ENCODE results near the gene IGLON5.

Gene IGLON5

DNA sequence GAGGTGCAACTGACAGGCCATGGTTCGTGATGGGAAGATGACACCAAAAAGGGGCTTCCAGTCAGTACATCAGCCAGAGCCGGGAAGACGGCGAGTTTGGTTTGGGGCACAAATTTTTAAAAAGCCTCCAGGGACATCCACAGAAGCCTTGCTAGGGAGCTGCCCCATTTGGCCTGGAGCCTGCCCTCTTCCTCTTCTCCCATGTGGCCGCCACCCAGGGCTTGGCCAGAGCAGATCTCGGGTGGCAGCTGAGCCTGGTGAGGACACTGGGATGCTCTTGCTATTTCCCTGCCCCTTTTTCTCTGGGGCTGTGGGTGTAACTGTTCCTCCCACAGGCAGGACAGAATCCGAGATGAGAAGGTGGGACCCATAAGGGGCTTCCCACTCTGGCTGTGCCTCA is 46.5 kb downstream of the IGLON5 start:
- intact Hi-C loops (cut with DNase I), result no loop called here
- DNase-seq, result peak in 2 of 10 donors; percentile 42 to 52

DNA sequence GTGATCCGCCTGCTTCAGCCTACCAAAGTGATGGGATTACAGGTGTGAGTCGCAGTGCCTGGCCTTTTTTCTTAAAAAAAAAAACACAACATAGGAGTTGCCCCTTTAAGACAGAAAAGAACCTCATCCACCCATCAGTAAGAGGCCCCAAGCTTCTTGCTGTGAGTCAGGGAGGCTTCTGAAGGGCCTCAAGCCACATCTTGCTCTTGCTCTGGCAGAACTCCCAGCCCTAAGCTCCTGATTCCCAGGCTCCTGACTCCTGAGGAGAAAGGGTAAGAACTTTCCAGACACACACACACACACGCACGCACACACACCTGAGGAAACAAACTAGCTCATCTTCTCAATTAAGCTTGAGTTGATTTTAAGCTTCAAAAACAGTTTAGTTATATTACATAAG is 47.9 kb downstream of the IGLON5 start:
- intact Hi-C loops (cut with DNase I), result no loop called here
- DNase-seq, result peak in 1 of 10 donors; percentile 9

GRCh38 chr19:51361239-51361638 is 49.8 kb downstream of the IGLON5 start:
- peak in 2 of 10 donors; percentile 31 to 62 for DNase-seq
- intact Hi-C loops (cut with DNase I), result no loop called here

DNA sequence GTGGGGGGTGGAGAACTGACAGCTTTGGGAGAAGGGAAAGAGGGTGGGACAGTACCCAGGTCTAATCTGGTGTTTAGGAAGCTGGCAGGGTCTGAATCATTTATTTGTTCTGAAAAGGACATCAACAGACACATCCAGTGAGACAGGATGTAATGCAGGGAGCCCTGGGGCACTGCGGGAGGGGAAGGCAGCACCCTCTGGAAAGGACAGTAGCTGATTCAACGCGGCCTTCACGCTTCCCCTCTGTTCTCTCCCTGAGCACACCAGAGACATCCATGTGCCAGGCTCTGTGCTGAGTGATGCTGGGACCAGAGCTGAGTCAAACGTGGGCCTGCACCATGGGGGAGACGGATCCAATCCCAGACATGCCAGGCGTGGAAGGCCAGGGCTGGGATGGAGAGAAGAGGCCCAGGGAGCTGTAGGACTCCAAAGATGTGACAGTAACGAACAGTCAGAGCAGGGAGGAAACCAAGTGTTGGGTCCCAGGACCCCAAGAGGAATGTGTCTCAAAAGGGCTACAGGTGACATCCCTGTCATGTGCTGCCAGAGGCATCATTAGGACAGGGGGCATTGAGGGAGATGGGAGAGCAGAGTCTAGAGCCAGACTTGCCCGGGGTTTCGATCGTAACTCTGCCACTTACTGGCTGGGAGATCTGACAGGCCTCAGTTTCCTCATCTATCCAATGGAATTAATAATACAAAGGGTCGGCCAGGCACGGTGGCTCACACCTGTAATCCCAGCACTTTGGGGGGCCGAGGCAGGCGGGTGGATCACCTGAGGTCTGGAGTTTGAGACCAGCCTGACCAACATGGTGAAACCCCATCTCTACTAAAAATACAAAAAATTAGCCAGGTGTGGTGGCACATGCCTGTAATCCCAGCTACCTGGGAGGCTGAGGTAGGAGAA is 53.0 kb downstream of the IGLON5 start:
- intact Hi-C loops (cut with DNase I), result no loop called here
- peak in 5 of 10 donors; percentile 26 to 89 (median 53) for DNase-seq

GRCh38 chr19:51365211-51365964 is 53.9 kb downstream of the IGLON5 start:
- DNase-seq, result peak in 3 of 10 donors; percentile 20 to 74 (median 67)
- intact Hi-C loops (cut with DNase I), result no loop called here

- intact Hi-C loops (cut with DNase I), result loop anchor here (1.0 to 2.0 kb wide), 2 partner anchors 27 to 28 kb away; no protein-coding TSS in a partner anchor
- DNase-seq, result no peak
Observed at GRCh38 chr19:51365965-51366388, 54.5 kb downstream of the IGLON5 start, which contains the start of gene ETFB. Gene ETFB, minus strand, starts transcription at chr19:51366388. Its CDS starts 62 bp downstream, at chr19:51366326.

DNA sequence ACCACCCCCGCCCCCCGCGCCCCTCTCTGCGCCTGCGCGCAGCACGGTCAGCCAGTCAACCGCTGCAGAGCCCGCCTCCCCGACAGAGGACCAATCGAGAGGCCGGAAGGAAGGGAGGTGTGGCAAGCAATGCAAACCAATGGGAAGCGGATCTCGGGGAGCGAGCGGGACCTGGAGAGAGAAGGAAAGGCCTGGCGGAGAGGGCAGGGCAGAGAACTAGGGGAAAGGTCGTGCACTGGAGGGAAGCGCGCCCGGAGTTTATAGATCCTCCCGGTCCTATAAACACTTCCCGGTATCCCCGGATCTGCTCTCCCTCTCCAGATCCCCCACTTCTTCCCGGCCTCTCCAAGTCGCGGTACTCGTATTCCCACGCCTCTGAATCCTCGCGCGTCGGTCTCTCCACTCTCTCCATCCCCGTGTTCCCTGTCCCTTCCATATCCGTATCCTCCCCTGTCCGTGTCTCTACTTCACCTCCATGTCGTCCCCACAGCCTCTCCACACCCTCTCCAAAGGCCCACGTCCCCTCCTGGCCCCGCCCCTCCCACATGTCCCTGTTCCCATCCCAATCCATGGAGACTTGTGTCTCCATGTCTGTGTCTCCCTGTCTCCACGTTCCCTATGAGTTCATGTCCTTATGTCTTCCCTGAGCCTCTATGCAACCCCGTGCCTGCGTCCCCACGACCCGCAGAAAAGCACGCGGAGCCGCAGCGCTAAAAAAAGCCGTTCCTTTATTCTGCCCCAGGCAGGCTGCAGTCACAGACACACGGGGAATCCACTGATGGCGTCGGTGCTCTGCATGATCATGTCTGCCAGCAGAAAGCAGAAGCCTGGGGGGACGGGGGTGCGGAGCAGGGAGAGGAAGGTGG is 55.2 kb downstream of the IGLON5 start:
- intact Hi-C loops (cut with DNase I), result loop anchor here (1.0 to 2.0 kb wide), 2 partner anchors 28 kb away; no protein-coding TSS in a partner anchor
- DNase-seq, result peak; percentile 96 to 100 (median 98)

GRCh38 chr19:51367255-51367564 is 55.8 kb downstream of the IGLON5 start:
- intact Hi-C loops (cut with DNase I), result loop anchor here (2.0 kb wide), 1 partner anchor 28 kb away; no protein-coding TSS in a partner anchor
- DNase-seq, result no peak

DNA sequence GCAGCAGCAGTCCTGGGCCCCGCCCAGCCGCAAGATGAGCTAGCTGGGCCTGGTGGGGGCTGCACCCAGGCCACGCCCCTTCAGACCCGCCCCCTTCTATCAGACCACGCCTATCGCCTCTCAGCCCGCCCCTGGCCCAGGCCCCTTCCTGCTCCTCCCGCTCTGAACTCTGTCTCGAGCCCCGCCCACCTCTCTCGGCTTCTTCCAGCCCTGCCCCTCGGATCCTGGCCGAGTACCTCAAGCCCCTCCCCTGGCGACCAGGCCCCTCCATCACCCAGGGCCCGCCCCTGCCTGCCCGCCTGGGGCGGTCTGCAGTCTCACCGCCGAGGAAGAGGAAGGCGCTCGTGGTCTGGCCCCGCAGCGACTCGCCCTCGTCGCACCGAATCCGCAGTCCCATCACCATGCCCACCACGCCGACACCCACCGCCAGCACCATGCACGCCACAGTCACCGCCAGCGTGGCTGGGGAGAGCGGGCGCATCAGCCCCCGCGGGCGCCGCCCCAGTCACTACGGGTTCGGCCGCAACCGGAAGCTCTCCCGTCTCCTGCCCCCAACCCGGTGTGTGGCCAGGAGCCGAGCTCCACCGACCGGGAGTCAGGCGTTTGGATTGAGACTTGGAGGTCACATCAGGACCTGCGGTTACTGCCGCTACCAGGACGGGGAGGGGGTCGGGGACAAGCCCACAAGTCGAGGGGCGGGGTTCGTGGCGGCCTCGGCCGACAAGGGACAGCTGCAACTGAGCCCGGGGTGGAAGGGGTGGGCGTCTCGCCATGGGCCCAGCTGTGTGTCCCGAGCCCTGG is 56.3 kb downstream of the IGLON5 start:
- intact Hi-C loops (cut with DNase I), result loop anchor here (2.0 kb wide), 1 partner anchor 29 kb away; no protein-coding TSS in a partner anchor

DNA sequence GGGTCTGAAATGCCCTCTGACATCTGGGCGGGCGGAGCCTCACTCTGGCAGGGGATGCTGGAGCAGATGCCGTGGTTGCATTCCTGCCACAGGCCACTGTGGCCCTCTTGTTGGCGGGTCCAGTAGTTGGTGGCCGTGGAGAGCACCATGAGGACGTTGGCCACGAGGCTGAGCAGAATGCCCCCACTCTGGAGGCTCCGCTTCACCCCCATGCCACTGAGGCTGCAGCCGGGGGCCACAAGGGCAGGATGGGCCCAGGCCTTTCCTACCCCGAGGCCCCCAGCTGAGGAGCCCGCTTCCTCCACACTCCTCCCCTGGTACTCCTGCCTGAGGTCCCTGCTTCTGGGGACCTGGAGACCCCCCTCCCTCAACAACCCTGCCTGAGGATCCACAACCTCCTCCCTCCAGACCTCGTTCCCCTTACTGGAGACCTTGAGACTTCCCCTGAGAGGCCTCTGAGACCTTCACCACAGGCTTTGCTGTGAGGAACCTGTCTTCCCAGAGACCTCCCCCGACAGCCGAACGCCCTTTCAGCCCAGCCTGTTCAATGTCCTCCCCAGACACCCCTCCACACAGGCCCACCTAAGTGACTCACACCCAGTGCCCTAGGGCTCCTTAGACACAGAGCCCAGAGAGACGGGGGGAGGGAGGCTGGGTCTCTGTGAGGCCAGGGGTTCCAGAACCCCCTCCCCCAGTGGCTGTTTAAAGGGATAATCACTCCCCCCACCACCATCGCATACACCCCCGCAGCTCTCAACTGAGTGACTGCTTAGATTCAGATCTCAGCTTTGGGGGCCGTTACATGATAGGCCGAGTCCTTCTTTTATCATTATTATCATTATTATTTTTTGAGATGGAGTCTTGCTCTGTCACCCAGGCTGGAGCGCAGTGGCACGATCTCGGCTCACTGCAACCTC is 57.2 kb downstream of the IGLON5 start, which contains the start of gene CLDND2:
TSS of gene CLDND2 (minus strand) at position 638 of the 917 bp plus-strand sequence. CDS start at position 212, 426 bp downstream.
- intact Hi-C loops (cut with DNase I), result no loop called here
- DNase-seq, result peak in 3 of 10 donors; percentile 72 to 88 (median 79)

More for the DNA sequence above, 56.3 kb downstream of the IGLON5 start:
- peak; percentile 96 to 100 (median 98) for DNase-seq

- DNase-seq, result peak in 2 of 10 donors; percentile 9 to 39
- intact Hi-C loops (cut with DNase I), result no loop called here
Observed at GRCh38 chr19:51370230-51370629, 58.8 kb downstream of the IGLON5 start.

DNA sequence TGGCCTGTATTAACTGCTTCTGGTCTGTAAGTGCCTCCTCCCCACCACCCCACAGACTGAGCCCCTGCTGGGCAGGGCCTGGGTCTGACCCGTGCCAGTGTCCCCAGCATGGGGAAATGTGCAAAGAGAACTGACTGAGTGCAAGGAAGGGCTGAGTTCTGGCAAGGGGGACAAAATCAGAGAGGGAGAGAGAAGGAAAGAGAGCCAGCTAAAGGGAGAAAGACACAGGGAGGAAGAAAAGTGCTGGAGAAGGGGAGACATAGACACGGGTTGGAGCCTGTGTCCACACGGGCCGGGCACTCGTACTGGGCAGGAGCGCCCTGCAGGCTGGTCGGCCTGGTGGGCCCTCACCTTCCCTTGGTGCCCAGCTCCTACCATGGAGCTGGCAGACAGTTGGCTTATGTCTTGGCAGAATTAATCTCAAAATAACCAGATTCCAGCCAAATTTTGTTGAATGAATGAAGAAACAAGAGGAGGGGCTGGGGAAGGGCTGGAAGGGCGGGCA is 59.8 kb downstream of the IGLON5 start:
- DNase-seq, result peak in 2 of 10 donors; percentile 49 to 67
- intact Hi-C loops (cut with DNase I), result no loop called here

GRCh38 chr19:51372021-51372648 is 60.7 kb downstream of the IGLON5 start:
- intact Hi-C loops (cut with DNase I), result no loop called here
- peak in 3 of 10 donors; percentile 59 to 69 (median 64) for DNase-seq

DNA sequence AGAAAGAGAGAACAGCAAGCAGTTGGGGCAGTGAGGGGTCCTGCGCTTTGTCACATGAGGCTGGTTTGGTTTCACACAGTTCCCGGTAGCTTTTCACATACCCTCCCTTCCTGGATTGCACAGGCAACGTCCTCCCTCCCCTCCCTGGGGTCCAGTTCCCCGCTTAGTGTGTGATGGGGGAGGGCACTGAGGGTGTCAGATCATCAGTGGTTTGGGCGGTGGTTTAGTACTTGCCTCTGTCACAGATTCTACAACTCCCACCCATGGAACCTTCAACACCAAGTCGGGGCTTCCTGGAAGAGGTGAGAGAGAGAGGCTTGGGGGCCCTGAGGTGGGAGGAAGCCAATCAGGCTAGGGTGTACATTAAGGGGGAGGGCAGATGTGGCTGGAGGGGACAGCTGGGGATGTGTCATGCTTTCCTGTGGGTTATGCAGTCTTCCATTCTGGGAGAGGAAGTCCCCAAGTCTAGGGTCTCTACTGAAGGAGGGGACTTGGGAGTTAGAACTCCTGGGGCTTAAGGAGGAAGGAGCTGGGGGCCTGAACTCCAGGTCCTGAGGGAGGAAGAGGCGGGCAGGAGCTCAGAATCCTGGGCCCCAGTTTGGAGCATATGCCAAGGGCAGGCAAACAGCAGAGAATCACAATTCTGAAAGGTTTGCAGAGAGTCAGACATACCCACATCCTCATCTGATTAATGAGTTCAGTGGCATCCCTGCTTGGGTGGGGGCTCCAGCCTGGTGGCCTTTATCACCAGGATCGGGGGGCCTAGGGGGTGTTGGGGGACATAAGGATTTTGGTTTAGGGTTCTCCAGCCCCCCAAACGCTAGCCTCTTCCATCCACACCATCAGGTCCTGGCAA is 61.4 kb downstream of the IGLON5 start, which contains the start of gene NKG7:
TSS of gene NKG7 (minus strand) at position 6 of the 856 bp plus-strand sequence. CDS start 119 bp downstream, outside the sequence.
- intact Hi-C loops (cut with DNase I), result no loop called here
- peak in 3 of 10 donors; percentile 10 to 42 (median 18) for DNase-seq

- intact Hi-C loops (cut with DNase I), result no loop called here
- peak in 3 of 10 donors; percentile 17 to 37 (median 29) for DNase-seq
Observed at GRCh38 chr19:51375504-51376221, 64.2 kb downstream of the IGLON5 start.

All from posterior cingulate gyrus (tissue), 11 donors.